ENCODE data around the gene CTXN2.

CTXN2 gene

DNA sequence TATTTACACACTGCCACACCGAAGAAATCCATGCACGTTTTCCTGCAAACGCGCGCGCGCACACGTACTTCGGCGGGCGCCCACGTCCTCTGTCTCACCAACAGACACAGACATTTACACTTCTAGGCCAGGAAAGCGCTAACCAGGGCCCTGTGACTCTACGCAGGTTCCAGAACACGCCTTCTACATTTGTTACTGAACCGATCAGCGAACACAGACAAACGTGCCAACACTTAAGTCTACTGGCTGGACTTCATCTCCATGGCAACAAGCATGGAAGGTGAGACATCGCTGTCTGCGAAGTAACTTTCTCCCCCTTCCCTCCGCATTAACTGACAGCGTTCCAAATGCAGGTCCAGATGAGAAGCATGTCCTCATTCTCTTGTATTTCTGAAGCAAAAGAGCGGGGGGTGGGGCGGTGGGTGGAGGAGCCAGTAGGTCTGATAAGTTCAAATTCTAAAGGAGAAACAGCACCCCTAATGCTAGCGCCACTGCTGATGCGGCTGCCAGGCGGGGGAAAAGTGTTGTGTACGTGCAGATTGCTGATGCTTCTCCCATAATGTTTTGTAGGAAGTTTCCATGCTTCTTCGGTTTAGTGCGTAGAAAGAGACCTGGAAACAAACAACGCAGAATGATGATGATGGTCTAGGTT, at the start of gene CTXN2:
Gene CTXN2 (plus strand): TSS at position 92 of the 652 bp plus-strand sequence. CDS start 9,636 bp downstream, outside the sequence.
- ChIA-PET POLR2A (no interaction called here), CTCF (no interaction called here)
- no peak for DNase-seq (ENCODE audit: low read depth, low spot score)
- TF ChIP-seq, protein P1, sequence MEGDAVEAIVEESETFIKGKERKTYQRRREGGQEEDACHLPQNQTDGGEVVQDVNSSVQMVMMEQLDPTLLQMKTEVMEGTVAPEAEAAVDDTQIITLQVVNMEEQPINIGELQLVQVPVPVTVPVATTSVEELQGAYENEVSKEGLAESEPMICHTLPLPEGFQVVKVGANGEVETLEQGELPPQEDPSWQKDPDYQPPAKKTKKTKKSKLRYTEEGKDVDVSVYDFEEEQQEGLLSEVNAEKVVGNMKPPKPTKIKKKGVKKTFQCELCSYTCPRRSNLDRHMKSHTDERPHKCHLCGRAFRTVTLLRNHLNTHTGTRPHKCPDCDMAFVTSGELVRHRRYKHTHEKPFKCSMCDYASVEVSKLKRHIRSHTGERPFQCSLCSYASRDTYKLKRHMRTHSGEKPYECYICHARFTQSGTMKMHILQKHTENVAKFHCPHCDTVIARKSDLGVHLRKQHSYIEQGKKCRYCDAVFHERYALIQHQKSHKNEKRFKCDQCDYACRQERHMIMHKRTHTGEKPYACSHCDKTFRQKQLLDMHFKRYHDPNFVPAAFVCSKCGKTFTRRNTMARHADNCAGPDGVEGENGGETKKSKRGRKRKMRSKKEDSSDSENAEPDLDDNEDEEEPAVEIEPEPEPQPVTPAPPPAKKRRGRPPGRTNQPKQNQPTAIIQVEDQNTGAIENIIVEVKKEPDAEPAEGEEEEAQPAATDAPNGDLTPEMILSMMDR (IDR thresholded peaks at IDR 0.05; ENCODE audit: insufficient read depth, low read length, missing control alignments) = no peak
- no peak within 1 kb of the TSS for H3K4me3 ChIP-seq (ENCODE audit: low read depth, low read length)

DNA sequence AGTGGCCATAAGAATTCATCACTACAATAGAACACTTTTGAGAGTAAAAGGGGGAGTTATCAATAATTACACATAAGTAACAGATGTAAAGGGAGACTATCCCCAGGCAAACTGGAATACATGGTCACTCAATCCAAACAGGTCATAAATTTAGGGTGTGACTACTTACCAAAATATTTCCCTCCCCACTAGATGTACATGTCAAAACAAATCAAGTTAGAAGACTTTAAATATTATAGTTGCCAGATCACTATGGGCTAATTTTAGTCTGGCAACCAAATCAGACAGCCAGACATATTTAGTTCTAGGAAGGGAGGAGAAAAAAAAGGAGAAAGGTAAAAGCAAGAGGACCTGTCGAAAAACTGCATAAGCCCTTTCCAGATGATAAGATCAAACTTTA, 47.6 kb upstream of the CTXN2 start:
- CTCF ChIA-PET = no interaction called here
- TF ChIP-seq, protein P1 (IDR thresholded peaks at IDR 0.05; ENCODE audit: insufficient read depth, low read length, missing control alignments) = no peak
- POLR2A ChIA-PET = no interaction called here
- DNase-seq (ENCODE audit: low read depth, low spot score) = no peak
- no peak overlapping the region for H3K4me3 ChIP-seq (ENCODE audit: low read depth, low read length)

DNA sequence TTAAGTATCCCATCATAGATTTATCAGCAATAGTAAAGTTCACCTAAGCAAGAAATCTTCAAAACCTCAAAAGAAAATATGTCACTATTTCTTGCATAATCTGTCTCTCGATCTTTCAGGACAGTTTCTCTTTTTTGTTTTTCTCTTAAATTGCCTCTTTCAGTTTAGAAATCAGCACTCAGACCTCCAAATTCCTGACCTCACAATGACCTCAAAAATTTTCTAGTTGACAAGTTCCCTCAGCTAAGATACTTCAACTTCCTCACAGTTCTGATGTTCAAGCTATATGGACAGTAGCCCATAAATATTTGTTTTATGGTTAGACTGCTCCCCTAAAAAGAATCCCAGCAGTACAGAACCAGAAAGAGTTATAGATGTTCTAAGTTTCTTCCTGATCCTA, 46.6 kb upstream of the CTXN2 start:
- no peak for DNase-seq (ENCODE audit: low read depth, low spot score)
- POLR2A ChIA-PET = no interaction called here
- CTCF ChIA-PET = no interaction called here

DNA sequence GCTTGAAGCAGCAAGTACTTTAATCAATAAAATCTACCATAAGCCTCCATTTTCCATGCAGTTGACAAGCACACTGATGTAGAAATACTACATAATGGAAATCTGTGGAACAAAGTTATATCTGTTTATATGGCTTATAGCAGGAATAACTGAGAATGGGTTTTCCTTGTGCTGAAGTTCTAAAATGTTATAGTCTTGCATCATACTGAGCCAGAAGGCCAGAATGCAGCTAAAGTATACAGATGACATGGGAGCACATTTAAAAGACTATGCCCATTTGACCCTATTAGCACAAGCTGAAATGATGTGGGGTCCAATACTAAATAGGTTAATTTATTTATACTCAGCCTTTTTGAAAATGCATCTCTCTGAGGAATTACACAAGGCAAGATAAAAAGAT, 45.5 kb upstream of the CTXN2 start:
- H3K4me3 ChIP-seq (ENCODE audit: low read depth, low read length) = no peak overlapping the region
- TF ChIP-seq, protein P1 (IDR thresholded peaks at IDR 0.05; ENCODE audit: insufficient read depth, low read length, missing control alignments) = no peak
- ChIA-PET POLR2A (no interaction called here), CTCF (no interaction called here)
- DNase-seq (ENCODE audit: low read depth, low spot score) = no peak

More for the DNA sequence above, 46.6 kb upstream of the CTXN2 start:
- TF ChIP-seq, protein P1 (IDR thresholded peaks at IDR 0.05; ENCODE audit: insufficient read depth, low read length, missing control alignments) = no peak
- no peak overlapping the region for H3K4me3 ChIP-seq (ENCODE audit: low read depth, low read length)

DNA sequence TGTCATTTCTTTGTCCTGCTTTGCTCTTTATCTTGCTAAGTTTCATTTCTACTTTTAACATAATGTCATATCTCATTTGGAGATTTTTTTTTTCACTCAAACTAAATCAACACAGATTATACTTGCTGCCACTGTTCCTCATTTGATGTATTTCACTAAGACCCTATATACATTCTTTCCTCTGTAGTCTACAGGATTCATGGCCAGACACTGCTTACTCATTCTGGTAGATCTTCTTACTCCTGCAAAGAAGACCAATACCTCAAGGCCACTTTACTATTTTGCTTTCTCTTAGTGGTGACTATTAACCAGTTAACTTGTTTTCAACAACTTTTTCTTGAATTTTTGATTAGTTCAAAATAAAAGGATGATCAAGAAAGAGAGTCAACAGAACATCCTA, 44.1 kb upstream of the CTXN2 start:
- DNase-seq (ENCODE audit: low read depth, low spot score) = no peak
- ChIA-PET CTCF (no interaction called here), POLR2A (no interaction called here)
- H3K4me3 ChIP-seq (ENCODE audit: low read depth, low read length) = no peak overlapping the region
- TF ChIP-seq, protein P1 (IDR thresholded peaks at IDR 0.05; ENCODE audit: insufficient read depth, low read length, missing control alignments) = no peak

DNA sequence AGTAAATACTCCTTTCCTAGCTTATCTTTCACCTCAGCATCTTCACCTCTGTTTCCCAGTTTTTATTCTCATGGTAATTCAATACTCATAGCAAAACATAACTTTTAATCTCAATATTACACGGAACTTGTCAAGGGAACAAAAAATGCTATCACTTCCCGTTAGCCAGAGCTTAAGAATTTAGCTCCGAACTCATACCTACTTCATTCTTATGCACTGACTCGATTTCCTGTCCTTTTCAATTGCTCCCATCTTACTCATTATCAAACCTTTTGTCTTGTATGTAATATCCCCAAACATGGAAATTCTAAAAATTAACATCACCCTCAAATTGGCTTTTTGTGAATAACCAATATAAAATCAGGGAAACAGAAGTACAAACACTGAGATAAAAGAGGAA, 41.6 kb upstream of the CTXN2 start:
- no peak overlapping the region for H3K4me3 ChIP-seq (ENCODE audit: low read depth, low read length)
- DNase-seq (ENCODE audit: low read depth, low spot score) = peak; percentile 26
- TF ChIP-seq, protein P1 (IDR thresholded peaks at IDR 0.05; ENCODE audit: insufficient read depth, low read length, missing control alignments) = no peak
- CTCF ChIA-PET = interaction anchor here (1.4 kb wide), 1 partner anchor 24 kb away, joined by 3 read pairs; no protein-coding TSS in a partner anchor
- POLR2A ChIA-PET = no interaction called here
